GM23338 (cell line): Measurements from ENCODE around the gene EYA3. TPM values are rescaled to one million over a fixed set of nuclear protein-coding genes. Genes with fewer than 3 reads are reported as not detected.

Experiments used
- ATAC-seq: fragments of 200-7000 bp; cut with Tn5 transposase; 3 replicates; pipeline ENCODE4 v1.9.1; 2020
- DNase-seq: peaks from one replicate; pipeline ENCODE4 v3.0.0-alpha.2; 2015; ENCODE audit warnings: low spot score
- H2AFZ ChIP-seq: fragments of 200-600 bp; sonication (generic); 2 replicates; pipeline ENCODE4 v1.8.0; 2016; ENCODE audit warnings: antibody characterized with exemption, mild to moderate bottlenecking, moderate library complexity
- H3F3A ChIP-seq: fragments of 200-600 bp; sonication (generic); replicated peaks from 2 replicates; pipeline ENCODE4 v1.8.0; 2017; ENCODE audit warnings: antibody characterized with exemption, mixed run types, low read depth
- H3K27ac ChIP-seq: fragments of 200-600 bp; sonication (generic); 2 replicates; pipeline ENCODE4 v1.6.1; 2016; ENCODE audit warnings: low read depth
- H3K27me3 ChIP-seq: fragments of 200-600 bp; sonication (generic); 2 replicates; pipeline ENCODE4 v1.8.0; 2016; ENCODE audit warnings: mild to moderate bottlenecking, mixed run types, moderate library complexity; ENCODE audit not compliant: insufficient read depth
- H3K36me3 ChIP-seq: fragments of 200-600 bp; sonication (generic); 2 replicates; pipeline ENCODE4 v1.8.0; 2016; ENCODE audit warnings: mild to moderate bottlenecking; ENCODE audit not compliant: insufficient read depth
- H3K4me1 ChIP-seq: fragments of 200-600 bp; sonication (generic); 2 replicates; pipeline ENCODE4 v1.8.0; 2016; ENCODE audit warnings: mild to moderate bottlenecking, moderate library complexity; ENCODE audit not compliant: insufficient read depth
- H3K4me2 ChIP-seq: fragments of 200-600 bp; sonication (generic); 2 replicates; pipeline ENCODE4 v1.7.1; 2017; ENCODE audit warnings: mixed run types
- H3K4me3 ChIP-seq: fragments of 200-600 bp; sonication (generic); 2 replicates; pipeline ENCODE4 v1.6.1; 2016; ENCODE audit warnings: mixed run types
- H3K79me2 ChIP-seq: fragments of 200-600 bp; sonication (generic); replicated peaks from 2 replicates; pipeline ENCODE4 v1.8.0; 2017; ENCODE audit warnings: mild to moderate bottlenecking; ENCODE audit not compliant: insufficient read depth
- H3K9me2 ChIP-seq: fragments of 200-600 bp; sonication (generic); 2 replicates; pipeline ENCODE4 v1.8.0; 2017; ENCODE audit not compliant: insufficient read depth
- H4K20me1 ChIP-seq: fragments of 200-600 bp; sonication (generic); replicated peaks from 2 replicates; pipeline ENCODE4 v1.8.0; 2017; ENCODE audit warnings: mild to moderate bottlenecking; ENCODE audit not compliant: insufficient read depth
- H3K27ac Mint-ChIP-seq: 2 replicates; pipeline ENCODE4 v1.8.0; 2020; ENCODE audit warnings: inconsistent platforms, mild to moderate bottlenecking, moderate library complexity, mixed read lengths
- H3K27me3 Mint-ChIP-seq: 3 replicates; pipeline ENCODE4 v1.8.0; 2022; ENCODE audit warnings: low read depth, mild to moderate bottlenecking, moderate library complexity, mixed read lengths, inconsistent platforms; ENCODE audit not compliant: insufficient read depth, poor library complexity
- H3K36me3 Mint-ChIP-seq: 3 replicates; pipeline ENCODE4 v1.8.0; 2021; ENCODE audit warnings: low read depth, mild to moderate bottlenecking, inconsistent platforms, moderate library complexity, mixed read lengths
- H3K4me1 Mint-ChIP-seq: 3 replicates; pipeline ENCODE4 v1.8.0; 2020; ENCODE audit warnings: mild to moderate bottlenecking, inconsistent platforms, mixed read lengths
- H3K4me3 Mint-ChIP-seq: 3 replicates; pipeline ENCODE4 v1.8.0; 2021; ENCODE audit warnings: moderate library complexity, mild to moderate bottlenecking, inconsistent platforms, mixed read lengths
- H3K9me3 Mint-ChIP-seq: 3 replicates; pipeline ENCODE4 v1.8.0; 2020; ENCODE audit warnings: moderate library complexity, mild to moderate bottlenecking, inconsistent platforms, mixed read lengths
- CREB1 ChIP-seq: fragments of 250-450 bp; sonication (Bioruptor Pico); IDR thresholded peaks from 2 replicates; pipeline ENCODE4 v1.5.0; 2020; ENCODE audit warnings: low read depth, mild to moderate bottlenecking, moderate library complexity
- NANOG ChIP-seq: IDR thresholded peaks from 2 replicates; pipeline ENCODE4 v1.6.1; 2016; ENCODE audit warnings: antibody characterized with exemption, borderline replicate concordance
- POLR2AphosphoS5 ChIP-seq: IDR thresholded peaks from 2 replicates; pipeline ENCODE4 v1.6.1; 2016; ENCODE audit warnings: antibody characterized with exemption, low read depth
- STAT1 ChIP-seq: IDR thresholded peaks from one replicate; pipeline ENCODE4 v1.6.1; 2016; ENCODE audit warnings: antibody characterized with exemption; ENCODE audit not compliant: unreplicated experiment
- ZNF114 ChIP-seq: fragments of 250-450 bp; sonication (Bioruptor Pico); IDR thresholded peaks from 2 replicates; pipeline ENCODE4 v1.5.0; 2020; ENCODE audit warnings: mild to moderate bottlenecking, moderate library complexity
- ZNF331 ChIP-seq: fragments of 250-450 bp; sonication (Bioruptor Pico); IDR thresholded peaks from 2 replicates; pipeline ENCODE4 v1.5.0; 2020; ENCODE audit warnings: low read depth, mild to moderate bottlenecking, moderate library complexity
- polyA plus RNA-seq: library from polyadenylated mRNA; unstranded; fragments of >200 nt; fragmentation: Nextera tagmentation; extraction: Ambion mirVana; gene quantifications from 2 replicates; pipeline ENCODE4 v1.2.1, GENCODE V29; 2016
- total RNA-seq: library from RNA; depleted of rRNA; stranded (reverse); fragments of >200 nt; shearing (Covaris generic); gene quantifications from 2 replicates; pipeline ENCODE4 v1.2.3, GENCODE V29; 2014
- TF ChIP-seq, protein P1 (sequence below): IDR thresholded peaks from one replicate; pipeline ENCODE4 v1.6.1; 2018; ENCODE audit warnings: antibody characterized with exemption; ENCODE audit not compliant: unreplicated experiment
- TF ChIP-seq, protein P2 (sequence below), 2 experiments: fragments of 200-600 bp in 1 of 2; sonication (generic) in 1 of 2; conservative IDR thresholded peaks; 2 replicates each; pipeline versions ENCODE4 v1.5.1 to v1.6.1; 2016 to 2017; ENCODE audit warnings: antibody characterized with exemption in 2 of 2, low read depth in 2 of 2, mild to moderate bottlenecking in 2 of 2, moderate library complexity in 1 of 2
- TF ChIP-seq, protein P3 (sequence below): IDR thresholded peaks from 2 replicates; pipeline ENCODE4 v1.6.1; 2016; ENCODE audit warnings: antibody characterized with exemption

The EYA3 gene
- total and polyA plus RNA-seq, 2 experiments from 2014 or later = 12.5 to 33.6 TPM

- H2AFZ ChIP-seq = no peak overlapping the region
- H3K27me3 ChIP-seq = no peaks in the 10 kb centered on the region
- H3K36me3 Mint-ChIP-seq = peaks cover 38% of the 10 kb centered on the region
- peaks cover 2% of the 10 kb centered on the region for H3K27me3 Mint-ChIP-seq
- H3K9me3 Mint-ChIP-seq = no peaks in the 10 kb centered on the region
- H3K27ac Mint-ChIP-seq = no peak overlapping the region
- no peaks in the 10 kb centered on the region for H3K79me2 ChIP-seq
- no peak overlapping the region for H3K4me3 ChIP-seq
- no peaks in the 10 kb centered on the region for H3K4me1 ChIP-seq
- H3K9me2 ChIP-seq = no peaks in the 10 kb centered on the region
- DNase-seq (no peak), ATAC-seq (no peak)
- H3F3A ChIP-seq = no peaks in the 10 kb centered on the region
- peaks cover 25% of the 10 kb centered on the region; the same call in 1 of the 2 replicates for H3K36me3 ChIP-seq
- no peak for TF ChIP-seq ZNF331 (CRISPR knock-in tag)
- TF ChIP-seq, protein P1, sequence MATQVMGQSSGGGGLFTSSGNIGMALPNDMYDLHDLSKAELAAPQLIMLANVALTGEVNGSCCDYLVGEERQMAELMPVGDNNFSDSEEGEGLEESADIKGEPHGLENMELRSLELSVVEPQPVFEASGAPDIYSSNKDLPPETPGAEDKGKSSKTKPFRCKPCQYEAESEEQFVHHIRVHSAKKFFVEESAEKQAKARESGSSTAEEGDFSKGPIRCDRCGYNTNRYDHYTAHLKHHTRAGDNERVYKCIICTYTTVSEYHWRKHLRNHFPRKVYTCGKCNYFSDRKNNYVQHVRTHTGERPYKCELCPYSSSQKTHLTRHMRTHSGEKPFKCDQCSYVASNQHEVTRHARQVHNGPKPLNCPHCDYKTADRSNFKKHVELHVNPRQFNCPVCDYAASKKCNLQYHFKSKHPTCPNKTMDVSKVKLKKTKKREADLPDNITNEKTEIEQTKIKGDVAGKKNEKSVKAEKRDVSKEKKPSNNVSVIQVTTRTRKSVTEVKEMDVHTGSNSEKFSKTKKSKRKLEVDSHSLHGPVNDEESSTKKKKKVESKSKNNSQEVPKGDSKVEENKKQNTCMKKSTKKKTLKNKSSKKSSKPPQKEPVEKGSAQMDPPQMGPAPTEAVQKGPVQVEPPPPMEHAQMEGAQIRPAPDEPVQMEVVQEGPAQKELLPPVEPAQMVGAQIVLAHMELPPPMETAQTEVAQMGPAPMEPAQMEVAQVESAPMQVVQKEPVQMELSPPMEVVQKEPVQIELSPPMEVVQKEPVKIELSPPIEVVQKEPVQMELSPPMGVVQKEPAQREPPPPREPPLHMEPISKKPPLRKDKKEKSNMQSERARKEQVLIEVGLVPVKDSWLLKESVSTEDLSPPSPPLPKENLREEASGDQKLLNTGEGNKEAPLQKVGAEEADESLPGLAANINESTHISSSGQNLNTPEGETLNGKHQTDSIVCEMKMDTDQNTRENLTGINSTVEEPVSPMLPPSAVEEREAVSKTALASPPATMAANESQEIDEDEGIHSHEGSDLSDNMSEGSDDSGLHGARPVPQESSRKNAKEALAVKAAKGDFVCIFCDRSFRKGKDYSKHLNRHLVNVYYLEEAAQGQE = no peak
- no peak for TF ChIP-seq STAT1
- TF ChIP-seq, protein P2, sequence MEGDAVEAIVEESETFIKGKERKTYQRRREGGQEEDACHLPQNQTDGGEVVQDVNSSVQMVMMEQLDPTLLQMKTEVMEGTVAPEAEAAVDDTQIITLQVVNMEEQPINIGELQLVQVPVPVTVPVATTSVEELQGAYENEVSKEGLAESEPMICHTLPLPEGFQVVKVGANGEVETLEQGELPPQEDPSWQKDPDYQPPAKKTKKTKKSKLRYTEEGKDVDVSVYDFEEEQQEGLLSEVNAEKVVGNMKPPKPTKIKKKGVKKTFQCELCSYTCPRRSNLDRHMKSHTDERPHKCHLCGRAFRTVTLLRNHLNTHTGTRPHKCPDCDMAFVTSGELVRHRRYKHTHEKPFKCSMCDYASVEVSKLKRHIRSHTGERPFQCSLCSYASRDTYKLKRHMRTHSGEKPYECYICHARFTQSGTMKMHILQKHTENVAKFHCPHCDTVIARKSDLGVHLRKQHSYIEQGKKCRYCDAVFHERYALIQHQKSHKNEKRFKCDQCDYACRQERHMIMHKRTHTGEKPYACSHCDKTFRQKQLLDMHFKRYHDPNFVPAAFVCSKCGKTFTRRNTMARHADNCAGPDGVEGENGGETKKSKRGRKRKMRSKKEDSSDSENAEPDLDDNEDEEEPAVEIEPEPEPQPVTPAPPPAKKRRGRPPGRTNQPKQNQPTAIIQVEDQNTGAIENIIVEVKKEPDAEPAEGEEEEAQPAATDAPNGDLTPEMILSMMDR (conservative IDR thresholded peaks at IDR 0.05; ENCODE audit: low read depth in 2 of 2) = no peak
- TF ChIP-seq, protein P3, sequence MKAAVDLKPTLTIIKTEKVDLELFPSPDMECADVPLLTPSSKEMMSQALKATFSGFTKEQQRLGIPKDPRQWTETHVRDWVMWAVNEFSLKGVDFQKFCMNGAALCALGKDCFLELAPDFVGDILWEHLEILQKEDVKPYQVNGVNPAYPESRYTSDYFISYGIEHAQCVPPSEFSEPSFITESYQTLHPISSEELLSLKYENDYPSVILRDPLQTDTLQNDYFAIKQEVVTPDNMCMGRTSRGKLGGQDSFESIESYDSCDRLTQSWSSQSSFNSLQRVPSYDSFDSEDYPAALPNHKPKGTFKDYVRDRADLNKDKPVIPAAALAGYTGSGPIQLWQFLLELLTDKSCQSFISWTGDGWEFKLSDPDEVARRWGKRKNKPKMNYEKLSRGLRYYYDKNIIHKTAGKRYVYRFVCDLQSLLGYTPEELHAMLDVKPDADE = no peak
- no peak for TF ChIP-seq CREB1 (CRISPR knock-in tag)
- TF ChIP-seq ZNF114 (CRISPR knock-in tag) = no peak
- H3K4me1 Mint-ChIP-seq = no peaks in the 10 kb centered on the region
- no peak overlapping the region for H3K4me2 ChIP-seq
- H3K27ac ChIP-seq = no peak overlapping the region
- H3K4me3 Mint-ChIP-seq = no peak overlapping the region
- no peaks in the 10 kb centered on the region; the same call in 1 of the 2 replicates for H4K20me1 ChIP-seq
Measured at GRCh38 chr1:27990920-27991537, 97.4 kb downstream of the EYA3 start.

DNA sequence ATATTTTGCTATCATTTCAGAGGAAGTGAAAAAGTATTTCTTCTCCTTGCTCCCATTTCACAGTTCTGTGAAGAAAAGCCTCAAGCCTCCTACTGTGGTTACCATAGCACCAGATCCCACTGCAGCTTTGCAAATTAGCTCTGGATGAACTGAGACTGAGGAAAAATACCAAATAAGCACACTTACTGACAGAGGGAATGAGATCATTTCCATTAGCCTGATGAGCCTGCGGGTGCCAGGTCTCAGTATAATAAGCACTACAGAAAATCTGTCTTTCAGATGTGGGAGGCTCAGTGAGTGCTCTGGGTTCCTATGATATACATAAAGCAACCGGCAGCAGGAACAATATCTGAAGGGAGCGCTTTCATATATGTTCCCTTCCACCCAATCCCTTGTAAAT lies 107.3 kb downstream of the EYA3 start:
- Histone ChIP-seq H3K36me3 (no peaks in the 10 kb centered on the region), H3K9me2 (no peaks in the 10 kb centered on the region), H3K27ac (no peak overlapping the region; the same call in 1 of the 2 replicates), H2AFZ (no peak overlapping the region), H3K27me3 (no peaks in the 10 kb centered on the region), H3K79me2 (no peaks in the 10 kb centered on the region), H3K4me3 (no peak overlapping the region), H4K20me1 (no peaks in the 10 kb centered on the region), H3K4me2 (no peak overlapping the region), H3K4me1 (no peaks in the 10 kb centered on the region), H3F3A (0 out of 2 replicates have a peak, but pooled peaks cover 2% of the 10 kb centered on the region)
- Mint-ChIP-seq H3K9me3 (no peaks in the 10 kb centered on the region), H3K4me1 (no peaks in the 10 kb centered on the region), H3K4me3 (no peak overlapping the region), H3K27me3 (peaks cover 5% of the 10 kb centered on the region), H3K36me3 (peaks cover 7% of the 10 kb centered on the region; the same call in 2 of the 3 replicates), H3K27ac (no peak overlapping the region)
- DNase-seq (no peak), ATAC-seq (no peak)
- TF ChIP-seq, protein P2 (conservative IDR thresholded peaks at IDR 0.05; ENCODE audit: low read depth in 2 of 2) = no peak
- TF ChIP-seq NANOG = no peak
- no peak for TF ChIP-seq CREB1 (CRISPR knock-in tag)
- no peak for TF ChIP-seq POLR2AphosphoS5
- no peak for TF ChIP-seq ZNF114 (CRISPR knock-in tag)
